HepG2 (cell line): ENCODE measurements around the gene DDX23. TPM values are rescaled to one million over a fixed set of nuclear protein-coding genes. Genes with fewer than 3 reads are reported as not detected.

Experiments
- JARID2 ChIP-seq: sonication (generic); formaldehyde crosslinking; IDR thresholded peaks from 2 replicates; pipeline ENCODE4 v1.8.1; 2023; ENCODE audit warnings: missing genetic modification reagents, inconsistent platforms; ENCODE audit not compliant: insufficient replicate concordance
- PAF1 ChIP-seq: IDR thresholded peaks from 2 replicates; pipeline ENCODE4 v1.6.1; 2016; ENCODE audit warnings: missing genetic modification reagents, missing compliant biosample characterization
- PBX2 ChIP-seq: IDR thresholded peaks from 2 replicates; pipeline ENCODE4 v1.6.1; 2016; ENCODE audit warnings: control low read depth
- TBX3 ChIP-seq: fragments of 450-650 bp; IDR thresholded peaks from 2 replicates; pipeline ENCODE4 v1.6.1; 2017; ENCODE audit warnings: antibody characterized with exemption, mild to moderate bottlenecking, inconsistent platforms, borderline replicate concordance
- THRA ChIP-seq: sonication (generic); formaldehyde crosslinking; IDR thresholded peaks from 2 replicates; pipeline ENCODE4 v1.4.0; 2020; ENCODE audit warnings: missing genetic modification reagents, borderline replicate concordance
- ZBTB40 ChIP-seq, 2 experiments: fragments of 450-650 bp in 1 of 2; sonication (generic) in 1 of 2; formaldehyde crosslinking in 1 of 2; IDR thresholded peaks; 2 replicates each; pipeline versions ENCODE4 v1.6.1 to v1.8.0; 2016 to 2022; ENCODE audit warnings: antibody characterized with exemption in 1 of 2, mild to moderate bottlenecking in 1 of 2, missing genetic modification reagents in 1 of 2
- ZMAT5 ChIP-seq: sonication (generic); formaldehyde crosslinking; IDR thresholded peaks from 2 replicates; pipeline ENCODE4 v1.5.0; 2020; ENCODE audit warnings: mild to moderate bottlenecking, low read depth, missing genetic modification reagents, borderline replicate concordance
- ZNF282 ChIP-seq: fragments of 450-650 bp; IDR thresholded peaks from 2 replicates; pipeline ENCODE4 v1.6.1; 2018; ENCODE audit not compliant: partially characterized antibody
- ZNF326 ChIP-seq: sonication (generic); formaldehyde crosslinking; IDR thresholded peaks from 2 replicates; pipeline ENCODE4 v1.4.0; 2020; ENCODE audit warnings: missing genetic modification reagents, borderline replicate concordance
- ZNF672 ChIP-seq: sonication (generic); formaldehyde crosslinking; IDR thresholded peaks from 2 replicates; pipeline ENCODE4 v1.8.1; 2022; ENCODE audit warnings: missing genetic modification reagents
- ZNF704 ChIP-seq: sonication (generic); formaldehyde crosslinking; IDR thresholded peaks from 2 replicates; pipeline ENCODE4 v1.8.1; 2023; ENCODE audit warnings: mild to moderate bottlenecking, inconsistent platforms, moderate library complexity, missing genetic modification reagents, borderline replicate concordance
- ZNF816 ChIP-seq: sonication (generic); formaldehyde crosslinking; IDR thresholded peaks from 2 replicates; pipeline ENCODE4 v1.8.0; 2022; ENCODE audit warnings: missing genetic modification reagents, mild to moderate bottlenecking, borderline replicate concordance
- polyA plus RNA-seq, 8 experiments: library from polyadenylated mRNA; depleted of rRNA in 3 of 8; stranded (reverse) in 7 of 8; unstranded in 1 of 8; fragments of >200 nt; fragmentation: Illumina TruSeq in 4 of 8; extraction: Trizol in 4 of 8; gene quantifications; 2 replicates each; pipeline versions ENCODE4 v1.2.1 to v1.2.3, GENCODE V29; 2011 to 2016; ENCODE audit warnings: low read depth in 4 of 8, missing spikeins in 1 of 8, mixed read lengths in 1 of 8; ENCODE audit not compliant: insufficient read depth in 1 of 8
- total RNA-seq, 5 experiments: library from RNA; depleted of rRNA; stranded (reverse); fragments of >200 nt; fragmentation: Illumina TruSeq; extraction: Trizol; gene quantifications; 2 replicates each; pipeline ENCODE4 v1.2.3, GENCODE V29; 2016; ENCODE audit warnings: low read depth in 1 of 5

The DDX23 gene
- total and polyA plus RNA-seq, 2 of the 13 experiments (the other 11 are each of a cell fraction or from before 2014, with no cell fraction given): 35.7 to 90.0 TPM

GRCh38 chr12:48851883-48852733 is at the start of gene DDX23 (continued):
- peak; percentile 46; the same call in 1 of the 2 replicates for TF ChIP-seq THRA (CRISPR knock-in tag)
- TF ChIP-seq ZBTB40 (IDR thresholded peaks at IDR 0.05): no peak
- peak; percentile 60 for TF ChIP-seq ZBTB40 (CRISPR knock-in tag; IDR thresholded peaks at IDR 0.05)
- peak; percentile 72; the same call in 1 of the 2 replicates for TF ChIP-seq ZNF704 (CRISPR knock-in tag)
- TF ChIP-seq ZNF326 (CRISPR knock-in tag): no peak
- no peak for TF ChIP-seq JARID2 (CRISPR knock-in tag)
- TF ChIP-seq PAF1 (CRISPR knock-in tag): no peak
- no peak for TF ChIP-seq TBX3
- TF ChIP-seq ZNF672 (CRISPR knock-in tag): no peak
- TF ChIP-seq PBX2 (CRISPR knock-in tag): no peak
- no peak for TF ChIP-seq ZNF282
- no peak for TF ChIP-seq ZNF816 (CRISPR knock-in tag)
- no peak for TF ChIP-seq ZMAT5 (CRISPR knock-in tag)
